PC-9 (cell line): ENCODE measurements around the gene FBXL13. TPM values are rescaled to one million over a fixed set of nuclear protein-coding genes. Genes with fewer than 3 reads are reported as not detected.

ENCODE experiments used
- BruUV-seq: library from RNA; stranded (reverse); fragments of 400-500 nt; replicated peaks from 2 replicates; lab custom pipeline; 2021; lab: Mats Ljungman, UMichigan
- CTCF ChIA-PET: fragments of 300-600 bp; sonication (Branson Sonifier 250); formaldehyde crosslinking; loops from one replicate; lab custom pipeline; 2022; ENCODE audit warnings: antibody characterized with exemption; lab: Charles Lee
- POLR2A ChIA-PET: fragments of 300-600 bp; sonication (Branson Sonifier 250); formaldehyde crosslinking; loops from one replicate; lab custom pipeline; 2022; ENCODE audit warnings: antibody characterized with exemption; ENCODE audit not compliant: unreplicated experiment; lab: Charles Lee
- DNase-seq, 2 experiments: peaks; one replicate each; pipeline versions ENCODE4 v3.0.0 to v3.0.0-alpha.2; 2015 to 2022; ENCODE audit warnings: mixed read lengths in 1 of 2
- H2AFZ ChIP-seq: fragments of 200-600 bp; sonication (generic); 2 replicates; pipeline ENCODE4 v1.8.1; 2017; ENCODE audit warnings: antibody characterized with exemption
- H3F3A ChIP-seq: fragments of 200-600 bp; sonication (generic); 2 replicates; pipeline ENCODE4 v1.8.1; 2017; ENCODE audit warnings: antibody characterized with exemption, mild to moderate bottlenecking, low read depth; ENCODE audit not compliant: insufficient read depth
- H3K27ac ChIP-seq: fragments of 200-600 bp; sonication (generic); 2 replicates; pipeline ENCODE4 v1.6.1; 2016; ENCODE audit warnings: mixed run types
- H3K27me3 ChIP-seq: fragments of 200-600 bp; sonication (generic); 2 replicates; pipeline ENCODE4 v1.6.1; 2016; ENCODE audit warnings: low read depth, mixed run types; ENCODE audit not compliant: insufficient read depth
- H3K36me3 ChIP-seq: fragments of 200-600 bp; sonication (generic); 2 replicates; pipeline ENCODE4 v1.6.1; 2016; ENCODE audit warnings: low read depth, mixed run types
- H3K4me1 ChIP-seq: fragments of 200-600 bp; sonication (generic); replicated peaks from 2 replicates; pipeline ENCODE4 v1.6.1; 2016; ENCODE audit warnings: mixed run types; ENCODE audit not compliant: insufficient read depth
- H3K4me2 ChIP-seq: fragments of 200-600 bp; sonication (generic); 2 replicates; pipeline ENCODE4 v1.6.1; 2017; ENCODE audit warnings: mixed run types
- H3K4me3 ChIP-seq: fragments of 200-600 bp; sonication (generic); 2 replicates; pipeline ENCODE4 v1.6.1; 2016; ENCODE audit warnings: mixed run types
- H3K79me2 ChIP-seq: fragments of 200-600 bp; sonication (generic); 2 replicates; pipeline ENCODE4 v1.6.1; 2017; ENCODE audit warnings: low read depth, mixed run types
- H3K9me2 ChIP-seq: fragments of 200-600 bp; sonication (generic); 2 replicates; pipeline ENCODE4 v1.8.1; 2017; ENCODE audit warnings: mild to moderate bottlenecking; ENCODE audit not compliant: insufficient read depth
- H3K9me3 ChIP-seq: fragments of 200-600 bp; sonication (generic); 2 replicates; pipeline ENCODE4 v1.8.1; 2016; ENCODE audit warnings: low read depth; ENCODE audit not compliant: insufficient read depth
- H4K20me1 ChIP-seq: fragments of 200-600 bp; sonication (generic); 2 replicates; pipeline ENCODE4 v1.8.1; 2017; ENCODE audit not compliant: insufficient read depth
- CTCF ChIP-seq: fragments of 200-600 bp; sonication (generic); conservative IDR thresholded peaks from 2 replicates; pipeline ENCODE4 v1.6.1; 2017; ENCODE audit warnings: mixed run types, antibody characterized with exemption, mild to moderate bottlenecking, moderate library complexity
- EZH2 ChIP-seq: fragments of 200-600 bp; sonication (generic); IDR thresholded peaks from 2 replicates; pipeline ENCODE4 v1.8.0; 2017; ENCODE audit warnings: antibody characterized with exemption, low read depth
- intact Hi-C: fragments of 100-400 bp; cut with micrococcal nuclease; formaldehyde crosslinking; loops from one replicate; pipeline ENCODE4 v1.10.0; 2022; ENCODE audit not compliant: unreplicated experiment
- total RNA-seq: library from RNA; stranded (reverse); gene quantifications from 2 replicates; pipeline ENCODE4 v1.2.3, GENCODE V29; 2021

FBXL13 gene
- total RNA-seq, 1 experiment from 2014 or later, result 19.4 TPM

GRCh38 chr7:102994567-102994966, 80.0 kb downstream of the FBXL13 start:
- Histone ChIP-seq H3K79me2 (no peaks in the 10 kb centered on the region), H3K36me3 (no peaks in the 10 kb centered on the region), H3K27ac (no peak overlapping the region), H2AFZ (no peak overlapping the region), H3K9me3 (0 out of 2 replicates have a peak, but pooled peaks cover 8% of the 10 kb centered on the region), H3K4me2 (no peak overlapping the region), H3K9me2 (no peaks in the 10 kb centered on the region), H3F3A (peaks cover 29% of the 10 kb centered on the region), H3K4me1 (peaks cover 35% of the 10 kb centered on the region), H3K27me3 (no peaks in the 10 kb centered on the region), H4K20me1 (no peaks in the 10 kb centered on the region), H3K4me3 (no peak overlapping the region)
- ChIA-PET POLR2A (no interaction called here), CTCF (no interaction called here)
- intact Hi-C loops, result loop anchor here (5.0 kb wide), 1 partner anchor 43 kb away; no protein-coding TSS in a partner anchor
- DNase-seq, result no peak
- no peak for TF ChIP-seq CTCF
- no peak for TF ChIP-seq EZH2
- no TSS peak for BruUV-seq

- Histone ChIP-seq H3K4me2 (no peak overlapping the region), H3K27me3 (no peaks in the 10 kb centered on the region), H3K27ac (peak overlapping the region; percentile 79), H3K4me1 (peaks cover 35% of the 10 kb centered on the region), H3K4me3 (no peak overlapping the region), H4K20me1 (no peaks in the 10 kb centered on the region), H3F3A (peaks cover 29% of the 10 kb centered on the region), H3K9me3 (0 out of 2 replicates have a peak, but pooled peaks cover 8% of the 10 kb centered on the region), H3K36me3 (no peaks in the 10 kb centered on the region), H2AFZ (no peak overlapping the region), H3K79me2 (no peaks in the 10 kb centered on the region), H3K9me2 (no peaks in the 10 kb centered on the region)
- DNase-seq, result no peak
- ChIA-PET CTCF (no interaction called here), POLR2A (no interaction called here)
- BruUV-seq, result no TSS peak
- TF ChIP-seq EZH2 (no peak), CTCF (no peak)
- intact Hi-C loops, result loop anchor here (5.0 kb wide), 1 partner anchor 44 kb away; no protein-coding TSS in a partner anchor
These were observed 80.9 kb downstream of the FBXL13 start for GRCh38 chr7:102993718-102994029.

- no peaks in the 10 kb centered on the region for H3K79me2 ChIP-seq
- H3K9me3 ChIP-seq, result 0 out of 2 replicates have a peak, but pooled peaks cover 8% of the 10 kb centered on the region
- no peaks in the 10 kb centered on the region for H3K36me3 ChIP-seq
- ChIA-PET CTCF (no interaction called here), POLR2A (no interaction called here)
- no TSS peak for BruUV-seq
- peak overlapping the region; percentile 30 for H3K4me2 ChIP-seq
- intact Hi-C loops, result loop anchor here (5.0 kb wide), 1 partner anchor 44 kb away; no protein-coding TSS in a partner anchor
- DNase-seq, result peak; percentile 25 to 64
- H3K4me1 ChIP-seq, result peaks cover 35% of the 10 kb centered on the region
- H2AFZ ChIP-seq, result no peak overlapping the region
- H3F3A ChIP-seq, result peaks cover 29% of the 10 kb centered on the region
- peak overlapping the region; percentile 79 for H3K27ac ChIP-seq
- no peak overlapping the region for H3K4me3 ChIP-seq
- no peaks in the 10 kb centered on the region for H3K27me3 ChIP-seq
- no peaks in the 10 kb centered on the region for H3K9me2 ChIP-seq
- TF ChIP-seq EZH2 (no peak), CTCF (no peak)
- no peaks in the 10 kb centered on the region for H4K20me1 ChIP-seq
These were observed 81.5 kb downstream of the FBXL13 start for GRCh38 chr7:102992938-102993717.
